Activated CD8-positive, alpha-beta memory T cell treated with anti-CD3 and anti-CD28 coated beads for 36 hours (primary cell): Measurements from ENCODE around the gene IL12RB2. TPM values are rescaled to one million over a fixed set of nuclear protein-coding genes. Genes with fewer than 3 reads are reported as not detected.
"Not testable (repeated sequence)": the region's sequence is repeated elsewhere in the genome, so short reads cannot be mapped to it uniquely, and the experiment has no call there.

Experiments used
- CTCF ChIA-PET: fragments of 350-600 bp; sonication (Branson Sonifier 250); formaldehyde crosslinking; loops from one replicate; lab custom pipeline; 2021; ENCODE audit warnings: antibody characterized with exemption; lab: Charles Lee
- POLR2A ChIA-PET: fragments of 350-600 bp; sonication (Branson Sonifier 250); formaldehyde crosslinking; loops from one replicate; lab custom pipeline; 2021; ENCODE audit warnings: antibody characterized with exemption; lab: Charles Lee
- total RNA-seq, 2 experiments: library from RNA; stranded (reverse); gene quantifications; one replicate each; pipeline ENCODE4 v1.2.3, GENCODE V29; 2021

Gene IL12RB2
- total RNA-seq, 2 experiments from 2014 or later, result 48.3 to 49.9 TPM

DNA sequence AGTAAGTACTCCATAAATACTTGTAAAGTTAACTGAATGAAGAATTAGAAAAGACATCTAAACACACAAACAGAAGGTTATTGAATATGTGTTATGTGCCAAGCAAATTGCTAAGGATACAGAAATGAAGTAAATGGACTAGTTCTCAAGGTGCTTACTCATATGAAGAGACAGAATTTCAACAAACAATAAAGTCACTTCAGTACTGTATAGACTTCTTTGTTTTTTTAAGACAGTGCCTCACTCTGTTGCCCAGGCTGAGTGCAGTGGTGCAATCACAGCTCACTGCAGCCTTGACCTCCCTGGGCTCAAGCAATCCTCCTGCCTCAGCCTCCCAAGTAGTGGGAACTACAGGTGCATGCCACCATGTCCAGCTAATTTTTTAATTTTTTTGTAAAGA, 65.2 kb downstream of the IL12RB2 start:
- POLR2A ChIA-PET, result no interaction called here

GRCh38 chr1:67376381-67376780, 68.7 kb downstream of the IL12RB2 start:
- ChIA-PET POLR2A (no interaction called here), CTCF (no interaction called here)

More for the DNA sequence above, 65.2 kb downstream of the IL12RB2 start:
- CTCF ChIA-PET, result no interaction called here

GRCh38 chr1:67377253-67377652, 69.6 kb downstream of the IL12RB2 start:
- ChIA-PET POLR2A (interaction anchor here (0.6 kb wide), 1 partner anchor 44 kb away, joined by 3 read pairs; no protein-coding TSS in a partner anchor), CTCF (no interaction called here)

DNA sequence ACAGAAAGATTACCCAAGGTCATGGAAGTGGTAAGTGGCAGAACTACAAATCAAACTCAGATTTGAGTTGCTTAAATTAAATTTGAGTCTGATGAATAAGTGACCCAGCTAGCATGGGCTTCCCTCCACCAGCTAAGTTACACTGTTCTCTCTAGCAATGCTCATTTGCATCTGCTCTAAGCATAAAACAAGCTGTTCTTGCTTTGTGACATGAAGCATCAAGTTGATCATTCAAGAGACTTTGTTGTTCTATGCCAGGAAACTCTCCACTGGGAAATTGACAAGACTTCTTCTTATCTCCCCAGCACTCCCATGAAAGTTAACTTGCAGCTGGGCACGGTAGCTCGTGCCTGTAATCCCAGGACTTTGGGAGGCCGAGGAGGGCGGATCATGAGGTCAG, 73.5 kb downstream of the IL12RB2 start:
- ChIA-PET POLR2A (no interaction called here), CTCF (no interaction called here)

GRCh38 chr1:67382292-67382691, 74.6 kb downstream of the IL12RB2 start:
- POLR2A ChIA-PET, result no interaction called here
- CTCF ChIA-PET, result no interaction called here

DNA sequence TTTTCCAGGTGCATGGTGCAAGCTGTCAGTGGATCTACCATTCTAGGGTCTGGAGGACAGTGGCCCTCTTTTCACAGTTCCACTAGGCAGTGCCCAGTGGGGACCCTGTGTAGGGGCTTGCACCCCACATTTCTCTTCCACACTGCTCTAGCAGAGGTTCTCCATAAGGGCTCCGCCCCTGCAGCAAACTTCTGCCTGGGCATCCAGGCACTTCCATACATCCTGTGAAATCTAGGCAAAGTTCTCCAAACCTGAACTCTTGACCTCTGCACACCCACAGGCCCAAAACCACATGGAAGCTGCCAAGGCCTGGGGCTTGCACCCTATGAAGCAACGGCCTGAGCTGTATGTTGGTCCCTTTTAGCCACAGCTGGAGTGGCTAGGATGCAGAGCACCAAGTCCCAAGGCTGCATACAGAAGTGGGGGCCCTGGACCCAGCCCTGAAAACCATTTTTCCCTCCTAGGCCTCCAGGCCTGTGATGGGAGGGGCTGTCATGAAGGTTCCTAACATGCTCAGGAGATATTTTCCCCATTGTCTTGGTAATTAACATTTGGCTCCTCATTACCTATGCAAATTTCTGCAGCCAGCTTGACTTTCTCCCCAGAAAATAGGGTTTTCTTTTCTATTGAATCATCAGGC, 76.4 kb downstream of the IL12RB2 start:
- POLR2A ChIA-PET, result no interaction called here
- CTCF ChIA-PET, result no interaction called here

- CTCF ChIA-PET, result interaction anchor here (0.5 kb wide), 1 partner anchor 152 kb away, joined by 3 read pairs; no protein-coding TSS in a partner anchor
Measured at GRCh38 chr1:67390041-67390887, 82.6 kb downstream of the IL12RB2 start.

GRCh38 chr1:67393240-67393639, 85.6 kb downstream of the IL12RB2 start:
- POLR2A ChIA-PET, result no interaction called here
- CTCF ChIA-PET, result no interaction called here

More at GRCh38 chr1:67390041-67390887, 82.6 kb downstream of the IL12RB2 start:
- POLR2A ChIA-PET, result no interaction called here

DNA sequence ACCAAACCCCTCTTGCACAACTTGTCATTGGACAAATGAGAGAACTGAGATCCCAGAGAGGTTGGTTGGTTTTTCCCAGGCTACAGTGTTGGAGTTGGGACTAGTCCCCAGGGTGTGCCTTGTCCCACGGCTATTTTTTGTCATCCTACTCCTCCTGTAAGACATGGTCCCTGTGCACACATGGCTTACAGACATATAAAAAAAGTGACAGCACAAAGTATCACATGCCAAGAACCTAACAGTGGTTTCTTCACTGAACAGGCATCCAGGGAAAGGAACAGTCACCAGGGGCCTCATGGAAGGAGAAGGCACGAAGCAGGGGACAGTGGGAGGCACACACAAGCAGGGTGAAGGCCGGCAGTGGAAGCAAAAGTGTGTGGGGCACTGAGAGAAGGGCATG, 86.1 kb downstream of the IL12RB2 start:
- ChIA-PET CTCF (no interaction called here), POLR2A (no interaction called here)

GRCh38 chr1:67394548-67394947, 86.9 kb downstream of the IL12RB2 start:
- ChIA-PET POLR2A (no interaction called here), CTCF (no interaction called here)

DNA sequence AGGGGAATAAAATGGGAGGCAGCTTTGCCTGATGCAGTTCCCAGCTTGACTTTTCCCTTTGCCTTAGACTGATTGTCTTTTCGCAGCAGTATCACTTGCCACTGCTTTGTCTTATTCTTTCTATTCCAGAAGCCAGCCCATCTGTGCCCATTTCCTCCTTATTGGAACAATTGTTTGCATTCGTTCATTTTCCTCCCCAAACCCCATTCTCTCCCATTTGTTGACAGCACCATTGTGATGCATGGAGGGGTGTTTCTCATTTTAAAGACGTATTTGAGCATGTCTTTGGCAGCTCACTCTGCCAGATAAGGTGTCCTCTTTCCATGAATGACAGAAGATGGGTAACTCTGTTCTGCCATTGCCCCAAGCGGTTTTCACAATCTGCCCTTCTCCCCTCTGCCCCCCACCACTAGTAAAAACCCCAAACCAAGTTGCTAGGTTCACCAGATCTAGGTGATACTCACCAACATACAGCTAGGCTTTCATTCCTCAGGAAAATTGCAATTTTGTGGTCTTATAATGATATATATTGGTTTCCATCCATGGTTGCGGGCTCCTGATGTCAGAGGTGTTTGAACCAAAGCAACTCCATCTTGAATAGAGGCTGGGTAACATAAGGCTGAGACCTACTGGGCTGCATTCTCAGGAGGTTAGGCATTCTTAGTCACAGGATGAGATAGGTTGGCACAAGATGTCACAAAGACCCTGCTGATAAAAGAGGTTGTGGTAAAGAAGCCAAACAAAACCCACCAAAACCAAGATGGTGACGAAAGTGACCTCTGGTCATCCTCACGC, 91.7 kb downstream of the IL12RB2 start:
- CTCF ChIA-PET, result no interaction called here
- POLR2A ChIA-PET, result interaction anchor here (0.6 kb wide), 1 partner anchor 10 kb away, joined by 4 read pairs; no protein-coding TSS in a partner anchor

DNA sequence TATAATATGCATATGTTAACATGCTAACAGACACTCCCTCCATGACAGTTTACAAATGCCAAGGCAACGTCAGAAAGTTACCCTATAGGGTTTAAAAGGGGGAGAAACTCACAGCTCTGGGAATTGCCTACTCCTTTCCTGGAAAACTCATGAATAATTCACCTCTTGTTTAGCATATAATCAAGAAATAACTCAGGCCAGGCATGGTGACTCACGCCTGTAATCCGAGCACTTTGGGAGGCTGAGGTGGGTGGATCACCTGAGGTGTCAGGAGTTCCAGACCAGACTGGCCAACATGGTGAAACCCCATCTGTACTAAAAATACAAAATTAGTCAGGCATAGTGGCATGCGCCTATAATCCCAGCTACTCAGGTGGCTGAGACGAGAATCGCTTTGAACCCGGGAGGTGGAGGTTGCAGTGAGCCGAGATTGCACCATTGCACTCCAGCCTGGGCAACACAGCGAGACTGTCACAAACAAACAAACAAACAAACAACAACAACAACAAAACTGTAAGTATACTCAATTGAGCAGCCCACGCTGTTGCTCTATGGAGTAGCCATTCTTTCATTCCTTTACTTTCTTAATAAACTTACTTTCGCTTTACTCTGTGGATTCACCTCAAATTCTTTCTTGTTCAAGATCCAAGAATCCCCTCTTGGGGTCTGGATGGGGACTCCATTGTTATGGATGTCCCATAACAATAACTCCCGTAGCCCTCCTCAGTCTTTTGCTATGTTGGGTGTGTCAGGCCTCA, 92.5 kb downstream of the IL12RB2 start:
- POLR2A ChIA-PET, result interaction anchor here (0.6 kb wide), 1 partner anchor 9 kb away, joined by 4 read pairs; no protein-coding TSS in a partner anchor

DNA sequence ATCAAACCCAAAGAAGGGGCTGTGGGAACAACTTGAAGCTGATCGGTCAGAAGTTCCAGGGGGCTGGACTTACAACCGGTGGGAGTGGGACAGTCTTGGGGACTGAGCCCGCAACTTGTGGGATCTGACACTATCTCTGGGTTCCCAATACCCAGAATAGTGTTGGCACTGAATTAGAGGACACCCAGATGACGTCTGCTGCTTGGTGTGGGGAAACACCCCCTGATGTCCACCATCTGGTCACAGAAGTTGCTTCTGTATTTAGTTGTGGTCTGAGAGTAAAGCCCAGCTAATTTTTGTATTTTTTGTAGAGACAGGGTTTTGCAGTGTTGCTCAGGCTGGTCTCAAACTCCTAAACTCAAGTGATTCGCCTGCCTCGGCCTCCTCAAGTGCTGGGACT, 93.8 kb downstream of the IL12RB2 start:
- POLR2A ChIA-PET, result no interaction called here
- CTCF ChIA-PET, result interaction anchor here (1.1 kb wide), 1 partner anchor 31 kb away, joined by 3 read pairs; no protein-coding TSS in a partner anchor

More for the DNA sequence above, 92.5 kb downstream of the IL12RB2 start:
- CTCF ChIA-PET, result interaction anchor here (1.1 kb wide), 1 partner anchor 32 kb away, joined by 3 read pairs; no protein-coding TSS in a partner anchor

GRCh38 chr1:67404212-67404620, 96.5 kb downstream of the IL12RB2 start:
- POLR2A ChIA-PET, result no interaction called here

DNA sequence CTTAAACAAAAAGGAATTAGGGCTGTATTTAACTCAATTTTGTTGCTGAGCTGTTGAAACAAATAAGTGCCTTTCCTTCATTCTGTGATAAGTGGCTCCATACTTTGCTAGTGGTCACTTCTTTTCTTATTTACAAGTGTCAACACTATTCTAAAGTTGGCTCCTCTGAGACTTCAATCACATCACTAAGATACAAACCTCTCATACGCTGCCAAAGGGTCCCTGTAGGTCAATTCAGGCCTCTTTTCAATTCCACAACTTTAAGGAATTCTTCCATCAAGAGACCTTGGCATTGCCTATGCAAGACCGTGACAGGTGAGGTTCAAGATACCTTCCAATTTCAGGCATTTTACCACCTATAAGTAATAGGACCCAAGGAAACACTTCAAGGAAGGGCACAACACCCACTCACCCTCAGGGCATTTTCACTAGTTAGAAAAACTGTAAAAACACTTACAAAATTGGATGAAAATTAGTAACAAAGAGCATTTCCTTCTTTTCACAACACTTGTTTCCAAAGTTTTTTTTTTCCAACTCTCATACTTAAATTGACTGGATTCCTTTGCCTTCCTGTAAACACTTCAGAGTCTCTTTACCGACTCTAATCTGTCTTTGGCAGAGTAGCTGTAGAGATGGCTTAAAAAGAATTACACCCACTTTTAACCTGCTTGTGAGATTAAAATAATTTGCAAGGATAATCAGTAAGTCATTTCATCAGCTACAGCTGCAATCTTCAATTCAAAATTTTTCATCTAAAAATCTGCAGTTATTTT, 98.0 kb downstream of the IL12RB2 start:
- ChIA-PET CTCF (no interaction called here), POLR2A (interaction anchor here (0.6 kb wide), 1 partner anchor 11 kb away, joined by 3 read pairs; no protein-coding TSS in a partner anchor)

More at GRCh38 chr1:67404212-67404620, 96.5 kb downstream of the IL12RB2 start:
- CTCF ChIA-PET, result no interaction called here

DNA sequence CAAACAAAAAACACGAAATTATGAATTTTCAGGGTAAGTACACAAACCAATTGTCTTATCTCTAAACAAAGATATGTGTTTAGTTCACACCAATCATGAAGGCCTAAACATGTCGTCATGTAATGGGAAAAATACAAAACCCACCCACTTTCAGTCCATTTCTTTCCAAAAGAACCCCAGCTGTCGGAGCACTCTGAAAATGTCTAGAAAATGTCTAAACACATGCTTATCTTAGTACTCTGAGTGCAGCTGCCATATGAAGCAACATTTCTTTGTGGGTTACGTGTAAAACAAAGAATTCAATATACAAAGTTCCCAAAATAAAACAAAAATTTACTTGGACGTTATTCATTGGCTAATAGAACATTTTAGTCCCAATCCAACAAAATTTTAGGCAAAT, 99.8 kb downstream of the IL12RB2 start:
- ChIA-PET POLR2A (no interaction called here), CTCF (no interaction called here)

DNA sequence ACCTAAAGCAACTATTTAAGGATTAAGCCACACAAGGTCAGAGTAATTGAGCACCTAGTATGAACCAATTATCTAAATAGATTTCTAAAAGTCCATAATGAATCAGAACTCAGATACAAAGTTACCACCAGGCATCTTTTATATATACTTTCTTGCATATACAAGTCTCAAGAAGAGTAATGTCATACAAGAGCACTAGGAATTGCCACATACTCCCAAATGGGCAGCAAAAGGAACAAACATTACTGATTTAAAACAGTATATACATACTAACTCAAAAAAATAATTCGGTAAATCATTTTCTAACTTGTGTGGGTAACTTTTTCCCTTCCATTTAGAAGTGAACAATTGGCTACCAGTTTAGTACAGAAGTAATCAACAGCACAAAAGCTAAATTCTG, 100.5 kb downstream of the IL12RB2 start:
- ChIA-PET CTCF (interaction anchor here (0.7 kb wide), 1 partner anchor 125 kb away, joined by 3 read pairs; no protein-coding TSS in a partner anchor), POLR2A (no interaction called here)

- POLR2A ChIA-PET, result interaction anchor here (0.7 kb wide), 1 partner anchor 14 kb away, joined by 3 read pairs; no protein-coding TSS in a partner anchor
- CTCF ChIA-PET, result not testable (repeated sequence)
Measured at GRCh38 chr1:67413101-67413500, 105.4 kb downstream of the IL12RB2 start.
